OCI-LY1 (cell line): Measurements from ENCODE around the gene NODAL.

Source experiments
- H2AFZ ChIP-seq: fragments of 200-600 bp; sonication (generic), shearing (Covaris generic); 2 replicates; pipeline ENCODE4 v1.6.0; 2014; ENCODE audit warnings: antibody characterized with exemption, mild to moderate bottlenecking, low read length
- H3F3A ChIP-seq: fragments of 200-600 bp; sonication (generic), shearing (Covaris generic); 2 replicates; pipeline ENCODE4 v1.6.0; 2014; ENCODE audit warnings: mild to moderate bottlenecking, antibody characterized with exemption, low read length, moderate library complexity; ENCODE audit not compliant: insufficient read depth
- H3K27ac ChIP-seq: fragments of 200-600 bp; sonication (generic); 2 replicates; pipeline ENCODE4 v1.5.1; 2014; ENCODE audit warnings: low read length, mixed run types, mild to moderate bottlenecking, low read depth; ENCODE audit not compliant: poor library complexity, severe bottlenecking
- H3K27me3 ChIP-seq: fragments of 200-600 bp; sonication (generic); 2 replicates; pipeline ENCODE4 v1.6.0; 2014; ENCODE audit warnings: antibody characterized with exemption, mild to moderate bottlenecking, low read length, moderate library complexity; ENCODE audit not compliant: insufficient read depth
- H3K36me3 ChIP-seq: fragments of 200-600 bp; sonication (generic); 2 replicates; pipeline ENCODE4 v1.6.1; 2014; ENCODE audit warnings: mild to moderate bottlenecking, antibody characterized with exemption, low read length, moderate library complexity, mixed read lengths; ENCODE audit not compliant: insufficient read depth
- H3K4me1 ChIP-seq: fragments of 200-600 bp; sonication (generic); 2 replicates; pipeline ENCODE4 v1.5.1; 2014; ENCODE audit warnings: mild to moderate bottlenecking, low read length, moderate library complexity; ENCODE audit not compliant: insufficient read depth, severe bottlenecking
- H3K4me2 ChIP-seq: fragments of 200-600 bp; sonication (generic), shearing (Covaris generic); 2 replicates; pipeline ENCODE4 v1.6.1; 2014; ENCODE audit warnings: low read length
- H3K4me3 ChIP-seq: fragments of 200-600 bp; sonication (generic); 2 replicates; pipeline ENCODE4 v1.5.1; 2014; ENCODE audit warnings: low read length, low read depth, mild to moderate bottlenecking, mixed read lengths; ENCODE audit not compliant: poor library complexity, severe bottlenecking
- H3K79me2 ChIP-seq: fragments of 200-600 bp; shearing (Covaris generic); 2 replicates; pipeline ENCODE4 v1.6.1; 2016; ENCODE audit warnings: mixed run types, low read length, mixed read lengths; ENCODE audit not compliant: insufficient read depth
- H3K9ac ChIP-seq: fragments of 200-600 bp; sonication (generic), shearing (Covaris generic); 2 replicates; pipeline ENCODE4 v1.6.1; 2014; ENCODE audit warnings: mild to moderate bottlenecking, low read length, mixed read lengths
- H3K9me2 ChIP-seq: fragments of 200-600 bp; sonication (generic), shearing (Covaris generic); 2 replicates; pipeline ENCODE4 v1.6.1; 2014; ENCODE audit warnings: low read depth, mild to moderate bottlenecking, low read length, mixed read lengths
- H3K9me3 ChIP-seq: fragments of 200-600 bp; shearing (Covaris generic); 2 replicates; pipeline ENCODE4 v1.6.1; 2014; ENCODE audit warnings: low read length, mixed read lengths
- H4K20me1 ChIP-seq: fragments of 200-600 bp; sonication (generic), shearing (Covaris generic); 2 replicates; pipeline ENCODE4 v1.6.0; 2016; ENCODE audit warnings: mild to moderate bottlenecking, low read length; ENCODE audit not compliant: insufficient read depth
- CTCF ChIP-seq: fragments of 200-600 bp; sonication (generic), shearing (Covaris generic); IDR thresholded peaks from 2 replicates; pipeline ENCODE4 v1.5.1; 2017; ENCODE audit warnings: mild to moderate bottlenecking, antibody characterized with exemption, low read length, moderate library complexity, mixed read lengths
- EZH2 ChIP-seq: fragments of 200-600 bp; sonication (generic), shearing (Covaris generic); IDR thresholded peaks from 2 replicates; pipeline ENCODE4 v1.8.0; 2017; ENCODE audit warnings: borderline replicate concordance, mixed run types, mild to moderate bottlenecking, antibody characterized with exemption, low read length, moderate library complexity, mixed read lengths

The NODAL gene

GRCh38 chr10:70425096-70425495 lies 16.4 kb downstream of the NODAL start:
- Histone ChIP-seq H3K4me1 (no peaks in the 10 kb centered on the region), H3K36me3 (peaks cover 91% of the 10 kb centered on the region), H3K9me3 (no peaks in the 10 kb centered on the region), H4K20me1 (no peaks in the 10 kb centered on the region), H3F3A (no peaks in the 10 kb centered on the region), H3K27me3 (no peaks in the 10 kb centered on the region), H3K79me2 (no peaks in the 10 kb centered on the region), H3K9me2 (no peaks in the 10 kb centered on the region), H2AFZ (no peak overlapping the region), H3K4me2 (no peak overlapping the region), H3K27ac (no peak overlapping the region), H3K9ac (no peak overlapping the region), H3K4me3 (no peak overlapping the region)
- TF ChIP-seq CTCF (no peak), EZH2 (no peak)

GRCh38 chr10:70424320-70424719 lies 17.2 kb downstream of the NODAL start:
- no peak overlapping the region for H3K4me2 ChIP-seq
- H4K20me1 ChIP-seq: no peaks in the 10 kb centered on the region
- H3K36me3 ChIP-seq: peaks cover 99% of the 10 kb centered on the region
- H3K4me1 ChIP-seq: no peaks in the 10 kb centered on the region
- no peaks in the 10 kb centered on the region for H3K9me2 ChIP-seq
- no peak overlapping the region for H3K27ac ChIP-seq
- no peaks in the 10 kb centered on the region for H3K27me3 ChIP-seq
- no peak overlapping the region for H2AFZ ChIP-seq
- no peaks in the 10 kb centered on the region for H3K9me3 ChIP-seq
- H3K9ac ChIP-seq: no peak overlapping the region
- TF ChIP-seq EZH2 (no peak), CTCF (no peak)
- H3K79me2 ChIP-seq: no peaks in the 10 kb centered on the region
- H3K4me3 ChIP-seq: no peak overlapping the region
- H3F3A ChIP-seq: no peaks in the 10 kb centered on the region

GRCh38 chr10:70418713-70419112 lies 22.8 kb downstream of the NODAL start:
- no peak for TF ChIP-seq CTCF
- TF ChIP-seq EZH2: no peak
- Histone ChIP-seq H2AFZ (no peak overlapping the region), H3K36me3 (peaks cover 43% of the 10 kb centered on the region), H3K4me2 (no peak overlapping the region), H3K9ac (no peak overlapping the region), H3K4me1 (no peaks in the 10 kb centered on the region), H3K9me2 (no peaks in the 10 kb centered on the region), H3K27me3 (no peaks in the 10 kb centered on the region), H3K27ac (no peak overlapping the region), H3K4me3 (no peak overlapping the region), H3K79me2 (peaks cover 11% of the 10 kb centered on the region; the same call in 1 of the 2 replicates), H3K9me3 (no peaks in the 10 kb centered on the region), H3F3A (no peaks in the 10 kb centered on the region), H4K20me1 (no peaks in the 10 kb centered on the region)
